Lung (tissue), 12 donors: Measurements from ENCODE around the gene CDK5R1. TPM values are rescaled to one million over a fixed set of nuclear protein-coding genes. Genes with fewer than 3 reads are reported as not detected.

Experiments used
- ATAC-seq: fragments of 200-7000 bp; cut with Tn5 transposase; one replicate; pipeline ENCODE4 v1.9.1; 2020; ENCODE audit warnings: moderate number of reproducible peaks; ENCODE audit not compliant: insufficient read depth, low FRiP score
- DNase-seq, 3 donors: peaks; one replicate each; pipeline ENCODE4 v3.0.0-alpha.2; 2013 to 2017
- H3K27ac ChIP-seq, 2 donors: one replicate each; pipeline ENCODE4 v1.5.1; 2013; ENCODE audit warnings: mild to moderate bottlenecking in 2 of 2, moderate library complexity in 2 of 2, control low read depth in 1 of 2, inconsistent platforms in 1 of 2, low read depth in 1 of 2, low read length in 1 of 2
- H3K27me3 ChIP-seq, 3 donors: one replicate each; pipeline ENCODE4 v1.5.1; 2013; ENCODE audit warnings: low read length in 2 of 3; ENCODE audit not compliant: control insufficient read depth in 3 of 3, insufficient read depth in 3 of 3
- H3K36me3 ChIP-seq, 4 donors: one replicate each; pipeline ENCODE4 v1.5.1; 2013; ENCODE audit warnings: low read length in 4 of 4, mild to moderate bottlenecking in 1 of 4, moderate library complexity in 1 of 4; ENCODE audit not compliant: control insufficient read depth in 4 of 4, insufficient read depth in 4 of 4
- H3K4me1 ChIP-seq, 5 donors: one replicate each; pipeline ENCODE4 v1.5.1; 2013; ENCODE audit warnings: low read length in 5 of 5, mild to moderate bottlenecking in 2 of 5, moderate library complexity in 1 of 5; ENCODE audit not compliant: control insufficient read depth in 5 of 5, insufficient read depth in 5 of 5
- H3K4me3 ChIP-seq: one replicate; pipeline ENCODE4 v1.5.1; 2013; ENCODE audit warnings: mild to moderate bottlenecking, control low read depth, moderate library complexity
- H3K9ac ChIP-seq, 2 donors: one replicate each; pipeline ENCODE4 v1.5.1; 2013; ENCODE audit warnings: low read length in 2 of 2, control low read depth in 1 of 2; ENCODE audit not compliant: insufficient read depth in 1 of 2
- H3K9me3 ChIP-seq, 4 donors: one replicate each; pipeline ENCODE4 v1.5.1; 2013; ENCODE audit warnings: low read length in 3 of 4, mild to moderate bottlenecking in 1 of 4, moderate library complexity in 1 of 4; ENCODE audit not compliant: control insufficient read depth in 4 of 4, insufficient read depth in 3 of 4
- CTCF ChIP-seq: IDR thresholded peaks from 2 replicates; pipeline ENCODE4 v1.5.1; 2012; ENCODE audit warnings: mild to moderate bottlenecking; ENCODE audit errors: control extremely low read depth, extremely low read depth
- WGBS, 2 donors: extraction: QIAGEN DNeasy Blood & Tissue Kit; methylation state at CpG; one replicate each; pipeline ENCODE4 v1.1.7; 2013; 5-methylcytosine and 5-hydroxymethylcytosine counted together
- polyA plus RNA-seq, 2 donors: library from polyadenylated mRNA; stranded (reverse); fragments of 200-250 nt; gene quantifications; one replicate each; pipeline ENCODE4 v1.2.1, GENCODE V29; 2013
- total RNA-seq, 2 donors: library from RNA; depleted of rRNA in 1 of 2; stranded (reverse); fragments of >200 nt in 1 of 2; gene quantifications; one replicate each; pipeline ENCODE4 v1.2.1, GENCODE V29; 2014 to 2021
- donor health status: control.
- donor health status: control.
- donor health status: Bipolar disorder and iron deficiency.
- donor health status: healthy.
- donor health status: DM: yes; HTN: yes; CAD: no.

The CDK5R1 gene
- total and polyA plus RNA-seq, 4 donors: 0.41 to 2.2 (median 1.4) TPM

- Histone ChIP-seq H3K36me3 (peaks cover 42 to 54% (median 52%) of the 10 kb centered on the region in 4 donors), H3K9ac (no peak overlapping the region), H3K27ac (no peak overlapping the region), H3K4me3 (no peak overlapping the region), H3K4me1 (peaks cover 0 to 9% (median 0%) of the 10 kb centered on the region in 5 donors), H3K27me3 (no peaks in the 10 kb centered on the region), H3K9me3 (no peaks in the 10 kb centered on the region)
- 93 to 97% methylated on average over 6 of the region's 6 CpGs for WGBS, 2 donors
- TF ChIP-seq CTCF: no peak
- ATAC-seq (no peak), DNase-seq (no peak)
Measured at GRCh38 chr17:32470405-32471167, 16.2 kb upstream of the CDK5R1 start.

GRCh38 chr17:32471652-32472051, 15.1 kb upstream of the CDK5R1 start:
- Histone ChIP-seq H3K27me3 (no peaks in the 10 kb centered on the region), H3K4me1 (peaks cover 0 to 9% (median 0%) of the 10 kb centered on the region in 5 donors), H3K27ac (no peak overlapping the region), H3K9me3 (no peaks in the 10 kb centered on the region), H3K36me3 (peaks cover 46 to 64% (median 58%) of the 10 kb centered on the region in 4 donors), H3K9ac (no peak overlapping the region), H3K4me3 (no peak overlapping the region)
- ATAC-seq (no peak), DNase-seq (no peak)
- 96 to 99% methylated on average over 4 of the region's 4 CpGs for WGBS, 2 donors
- TF ChIP-seq CTCF: no peak

- 89 to 96% methylated on average over 3 of the region's 3 CpGs for WGBS, 2 donors
- no peak for TF ChIP-seq CTCF
- Histone ChIP-seq H3K9me3 (no peaks in the 10 kb centered on the region), H3K4me3 (no peak overlapping the region), H3K4me1 (peaks cover 0 to 9% (median 0%) of the 10 kb centered on the region in 5 donors), H3K36me3 (peaks cover 47 to 73% (median 61%) of the 10 kb centered on the region in 4 donors), H3K27me3 (no peaks in the 10 kb centered on the region), H3K9ac (no peak overlapping the region), H3K27ac (no peak overlapping the region)
- DNase-seq (no peak), ATAC-seq (no peak)
Measured at GRCh38 chr17:32475258-32475657, 11.5 kb upstream of the CDK5R1 start.
